Suprapubic skin (tissue), 3 donors: ENCODE data around the gene SYNC.

Source experiments
- EP300 ChIP-seq: sonication (generic); formaldehyde crosslinking; IDR thresholded peaks from one replicate; pipeline ENCODE4 v1.6.1; 2017; ENCODE audit warnings: antibody characterized with exemption
- POLR2A ChIP-seq, 2 donors: fragments of 450-650 bp; IDR thresholded peaks; one replicate each; pipeline ENCODE4 v1.6.1; 2017; ENCODE audit warnings: antibody characterized with exemption in 2 of 2, mild to moderate bottlenecking in 2 of 2, moderate library complexity in 2 of 2
- TF ChIP-seq, protein P1 (sequence below), 2 donors: fragments of 200-600 bp in 1 of 2; fragments of 450-650 bp in 1 of 2; sonication (generic) in 1 of 2; IDR thresholded peaks; one replicate each; pipeline ENCODE4 v1.5.1; 2016 to 2019; ENCODE audit warnings: antibody characterized with exemption in 2 of 2, mild to moderate bottlenecking in 1 of 2, moderate library complexity in 1 of 2

DNA sequence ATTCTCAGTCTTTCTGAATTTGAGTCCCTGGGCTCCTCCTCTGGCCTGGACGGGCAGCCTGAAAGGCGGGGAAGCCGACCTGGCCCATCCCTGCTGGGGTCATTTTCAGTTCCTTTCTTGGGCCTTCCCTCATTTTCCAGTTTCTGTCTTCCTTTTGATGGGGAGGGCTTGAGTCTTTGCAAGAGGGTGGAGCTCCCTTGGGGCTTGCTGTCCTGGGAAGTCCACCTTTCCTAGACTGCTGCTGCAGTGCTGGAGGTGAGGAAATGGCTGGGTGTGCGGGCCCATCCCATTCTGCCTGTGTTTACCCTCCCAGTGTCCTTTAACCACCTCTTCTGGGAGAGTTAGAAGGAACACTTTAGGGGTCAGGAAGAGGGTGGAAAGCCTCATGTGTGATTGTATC lies 40.4 kb upstream of the SYNC start:
- TF ChIP-seq, protein P1, sequence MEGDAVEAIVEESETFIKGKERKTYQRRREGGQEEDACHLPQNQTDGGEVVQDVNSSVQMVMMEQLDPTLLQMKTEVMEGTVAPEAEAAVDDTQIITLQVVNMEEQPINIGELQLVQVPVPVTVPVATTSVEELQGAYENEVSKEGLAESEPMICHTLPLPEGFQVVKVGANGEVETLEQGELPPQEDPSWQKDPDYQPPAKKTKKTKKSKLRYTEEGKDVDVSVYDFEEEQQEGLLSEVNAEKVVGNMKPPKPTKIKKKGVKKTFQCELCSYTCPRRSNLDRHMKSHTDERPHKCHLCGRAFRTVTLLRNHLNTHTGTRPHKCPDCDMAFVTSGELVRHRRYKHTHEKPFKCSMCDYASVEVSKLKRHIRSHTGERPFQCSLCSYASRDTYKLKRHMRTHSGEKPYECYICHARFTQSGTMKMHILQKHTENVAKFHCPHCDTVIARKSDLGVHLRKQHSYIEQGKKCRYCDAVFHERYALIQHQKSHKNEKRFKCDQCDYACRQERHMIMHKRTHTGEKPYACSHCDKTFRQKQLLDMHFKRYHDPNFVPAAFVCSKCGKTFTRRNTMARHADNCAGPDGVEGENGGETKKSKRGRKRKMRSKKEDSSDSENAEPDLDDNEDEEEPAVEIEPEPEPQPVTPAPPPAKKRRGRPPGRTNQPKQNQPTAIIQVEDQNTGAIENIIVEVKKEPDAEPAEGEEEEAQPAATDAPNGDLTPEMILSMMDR (IDR thresholded peaks at IDR 0.05) = no peak
- TF ChIP-seq EP300 = no peak
- TF ChIP-seq POLR2A (IDR thresholded peaks at IDR 0.05) = no peak
